T-helper 2 cell treated with Interferon-gamma antibody and Interleukin-4, amounts not matched to agents 100 ng/mL and 5 ng/mL, for 36 hours (primary cell): ENCODE results near the gene FGD2. TPM values are rescaled to one million over a fixed set of nuclear protein-coding genes. Genes with fewer than 3 reads are reported as not detected.

Experiments
- total RNA-seq: library from RNA; stranded (reverse); gene quantifications from 2 replicates; pipeline ENCODE4 v1.2.3, GENCODE V29; 2022

Gene FGD2
- total RNA-seq, 1 donor from 2014 or later: 2.6 TPM

Other genes with a start within 250 kb of the FGD2 start
- 2.2 and 2.5 TPM in 2 replicates for gene CPNE5, start 166.2 kb upstream of the FGD2 start, total RNA-seq
- 41.1 and 42.6 TPM in 2 replicates for gene PPIL1, start 130.9 kb upstream of the FGD2 start, total RNA-seq
- 45.1 and 46.2 TPM in 2 replicates for gene C6orf89, start 119.7 kb upstream of the FGD2 start, total RNA-seq
- gene PI16, start 50.9 kb upstream of the FGD2 start, total RNA-seq: 0.14 and 0.16 TPM in 2 replicates
- 120 and 125 TPM in 2 replicates for gene MTCH1, start 19.5 kb upstream of the FGD2 start, total RNA-seq
- 550 and 551 TPM in 2 replicates for gene PIM1, start 164.5 kb downstream of the FGD2 start, total RNA-seq